Brain microvascular endothelial cell (primary cell): Measurements from ENCODE around the gene HTR6.

Experiments used
- DNase-seq: peaks from one replicate; pipeline ENCODE4 v3.0.0-alpha.2; 2020
- H3K27ac ChIP-seq: fragments of 250-450 bp; sonication (Bioruptor Pico); 2 replicates; pipeline ENCODE4 v1.5.1; 2020; ENCODE audit warnings: mild to moderate bottlenecking, moderate library complexity
- H3K27me3 ChIP-seq: fragments of 250-450 bp; sonication (Bioruptor Pico); replicated peaks from 2 replicates; pipeline ENCODE4 v1.5.1; 2020; ENCODE audit warnings: mild to moderate bottlenecking
- H3K36me3 ChIP-seq: fragments of 250-450 bp; sonication (Bioruptor Pico); replicated peaks from 2 replicates; pipeline ENCODE4 v1.5.1; 2020; ENCODE audit warnings: mild to moderate bottlenecking
- H3K4me3 ChIP-seq: 2 replicates; pipeline ENCODE4 v1.5.1; 2011; ENCODE audit warnings: low read depth, mild to moderate bottlenecking, control low read depth, low read length, moderate library complexity
- CTCF ChIP-seq: IDR thresholded peaks from 2 replicates; pipeline ENCODE4 v1.5.1; 2011; ENCODE audit warnings: low read depth, mild to moderate bottlenecking, moderate library complexity, low read length, control low read depth, inconsistent platforms; ENCODE audit errors: missing control alignments
- in situ Hi-C: cut with HindIII; loops from 2 replicates; pipeline ENCODE4 v1.10.0; 2017; ENCODE audit warnings: low sequenced_read_pairs, low pct_ligation_motif_present

The HTR6 gene

GRCh38 chr1:19709260-19709793 lies 44.7 kb downstream of the HTR6 start:
- no peaks in the 10 kb centered on the region for H3K27me3 ChIP-seq
- no peaks in the 10 kb centered on the region for H3K36me3 ChIP-seq
- in situ Hi-C loops: no loop called here
- no peak for TF ChIP-seq CTCF
- no peak for DNase-seq
- H3K4me3 ChIP-seq: no peak overlapping the region
- H3K27ac ChIP-seq: no peak overlapping the region

GRCh38 chr1:19710825-19711611 lies 46.3 kb downstream of the HTR6 start:
- Histone ChIP-seq H3K4me3 (no peak overlapping the region), H3K27ac (no peak overlapping the region), H3K27me3 (no peaks in the 10 kb centered on the region), H3K36me3 (no peaks in the 10 kb centered on the region)
- TF ChIP-seq CTCF: no peak
- in situ Hi-C loops: no loop called here
- no peak for DNase-seq

GRCh38 chr1:19712928-19713327 lies 48.3 kb downstream of the HTR6 start:
- in situ Hi-C loops: no loop called here
- H3K27me3 ChIP-seq: no peaks in the 10 kb centered on the region
- H3K36me3 ChIP-seq: no peaks in the 10 kb centered on the region
- no peak overlapping the region for H3K27ac ChIP-seq
- no peak for DNase-seq
- H3K4me3 ChIP-seq: no peak overlapping the region
- no peak for TF ChIP-seq CTCF

GRCh38 chr1:19715334-19716203 lies 50.9 kb downstream of the HTR6 start:
- Histone ChIP-seq H3K4me3 (no peak overlapping the region), H3K36me3 (no peaks in the 10 kb centered on the region), H3K27me3 (no peaks in the 10 kb centered on the region), H3K27ac (no peak overlapping the region)
- TF ChIP-seq CTCF: peak; percentile 97
- in situ Hi-C loops: no loop called here
- peak; percentile 92 for DNase-seq

- H3K27ac ChIP-seq: no peak overlapping the region
- in situ Hi-C loops: no loop called here
- no peaks in the 10 kb centered on the region for H3K27me3 ChIP-seq
- no peak for TF ChIP-seq CTCF
- no peaks in the 10 kb centered on the region for H3K36me3 ChIP-seq
- no peak for DNase-seq
- no peak overlapping the region for H3K4me3 ChIP-seq
These were observed 52.8 kb downstream of the HTR6 start for GRCh38 chr1:19717467-19717866.
